GOT3 (cell line): ENCODE results near the gene CDC14A.

Experiments used
- DNase-seq: peaks from one replicate; lab custom pipeline; 2025; ENCODE audit warnings: mixed read lengths; lab: John Stamatoyannopoulos, UW

CDC14A gene

DNA sequence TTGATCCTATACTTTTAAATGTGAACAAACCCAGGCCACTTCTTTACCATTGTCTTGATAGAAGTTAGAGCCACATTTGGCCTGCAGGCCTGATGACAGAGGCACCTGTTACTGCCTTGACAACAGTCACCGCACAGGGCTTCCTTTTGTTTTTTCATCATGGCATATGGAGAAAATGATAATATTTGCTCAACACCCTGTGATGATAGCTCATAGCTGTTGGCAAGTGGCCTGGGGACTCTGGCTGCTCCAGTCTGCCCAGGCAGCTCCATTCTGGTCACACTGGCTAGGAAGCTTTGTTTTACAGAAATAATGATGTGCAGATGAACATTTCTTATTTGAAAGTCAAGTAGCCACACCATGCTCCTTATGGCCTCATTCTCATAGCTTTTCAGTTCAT, 96.1 kb downstream of the CDC14A start:
- no peak for DNase-seq

DNA sequence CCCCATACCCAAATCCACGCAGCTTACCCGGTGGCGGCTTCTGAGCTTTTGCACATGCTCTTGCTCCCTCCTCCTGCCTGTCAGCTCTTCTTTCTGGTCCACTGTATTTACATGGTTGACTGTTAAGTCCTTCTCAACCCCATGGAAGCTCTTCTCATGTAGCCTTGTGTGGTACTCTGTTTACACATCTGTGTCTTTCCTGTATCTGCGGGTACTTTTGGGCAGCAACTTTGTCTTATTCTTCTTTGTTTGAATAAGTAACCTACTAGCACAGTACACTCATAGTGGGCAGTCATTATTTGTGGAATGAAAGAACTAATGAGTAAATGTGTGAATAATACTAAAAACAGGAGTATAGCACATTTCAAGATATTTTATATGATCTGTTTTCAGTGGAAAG, 97.2 kb downstream of the CDC14A start:
- DNase-seq, result no peak

DNA sequence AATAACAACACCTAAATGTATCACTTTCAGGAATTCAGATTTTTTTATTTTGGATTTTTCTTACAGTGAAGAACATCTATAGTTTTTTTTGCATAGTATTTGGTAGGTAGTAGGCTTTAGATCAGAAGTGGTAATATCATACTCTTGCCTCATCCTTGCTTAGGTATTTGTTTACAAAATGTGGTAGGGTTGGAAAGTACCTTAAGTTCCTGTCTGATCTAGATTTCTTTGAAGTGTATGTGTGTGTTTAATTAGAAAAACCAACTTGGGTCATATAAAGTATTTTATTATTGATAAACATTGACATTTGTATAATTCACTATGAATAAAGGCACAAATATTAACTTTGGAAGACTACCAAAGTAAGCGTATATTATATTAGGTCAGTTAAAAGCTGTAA, 100.3 kb downstream of the CDC14A start:
- DNase-seq, result no peak

DNA sequence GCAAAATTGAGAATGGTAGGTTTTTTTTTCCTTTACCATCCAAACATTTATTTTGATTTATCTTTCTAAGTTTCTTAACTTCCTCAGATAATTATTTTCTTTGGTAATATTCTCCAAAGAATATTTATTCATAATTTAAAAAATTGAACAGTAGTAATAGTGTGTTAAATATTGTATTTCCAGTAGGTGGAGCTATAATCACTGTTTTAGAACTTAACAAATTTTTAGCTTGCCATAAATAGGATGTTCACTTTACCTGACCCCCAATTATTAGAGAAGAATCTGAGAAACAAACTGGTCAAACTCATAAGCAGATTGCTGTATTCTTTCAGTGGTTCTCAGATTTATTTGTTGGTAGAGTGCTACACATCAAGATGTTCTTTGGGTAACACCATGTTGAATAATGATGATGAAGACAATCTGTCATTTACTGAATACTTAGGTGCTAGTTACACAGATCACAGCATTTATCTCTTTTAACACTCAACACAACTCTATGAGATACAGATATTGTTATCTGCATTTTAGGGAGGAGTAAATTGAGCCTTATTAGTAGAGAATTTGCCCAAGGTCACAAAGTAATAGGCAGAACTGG, 103.3 kb downstream of the CDC14A start:
- no peak for DNase-seq

DNA sequence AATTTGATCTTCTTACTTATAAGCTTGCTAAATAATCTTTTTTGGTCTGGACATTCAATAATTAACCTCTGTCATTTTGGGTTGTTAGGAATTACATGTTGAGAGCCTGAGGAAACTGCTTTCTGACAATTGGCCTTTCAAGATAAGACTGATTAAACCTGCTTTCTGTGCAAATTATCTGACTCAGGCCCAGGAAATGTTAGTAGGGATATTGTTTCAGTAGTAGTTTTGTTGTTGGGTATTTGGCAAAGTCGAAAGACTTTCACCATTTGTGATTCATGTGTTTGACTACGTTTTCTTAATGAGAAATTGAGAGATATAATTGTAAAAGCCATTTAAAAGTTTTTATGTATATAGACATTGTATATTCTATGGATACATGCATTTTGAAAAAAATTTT, 104.6 kb downstream of the CDC14A start:
- no peak for DNase-seq

DNA sequence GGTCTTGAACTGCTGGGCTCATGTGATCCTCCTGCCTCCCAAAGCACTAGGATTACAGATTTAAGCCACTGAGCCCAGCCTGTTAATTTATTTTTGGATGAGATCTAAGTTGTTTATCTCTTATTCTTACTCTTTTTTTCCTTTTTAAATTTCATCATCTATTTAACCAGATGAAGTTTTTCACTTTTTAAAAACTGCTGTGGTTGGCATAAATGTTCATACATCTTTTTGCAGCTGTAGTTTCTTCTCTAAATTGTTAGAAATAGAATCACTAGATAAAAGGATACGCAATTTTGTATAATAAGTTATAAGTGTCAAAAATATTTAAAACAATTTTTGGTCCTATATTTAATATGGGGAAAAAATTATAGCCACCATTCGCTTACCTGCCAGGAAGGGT, 105.4 kb downstream of the CDC14A start:
- no peak for DNase-seq

DNA sequence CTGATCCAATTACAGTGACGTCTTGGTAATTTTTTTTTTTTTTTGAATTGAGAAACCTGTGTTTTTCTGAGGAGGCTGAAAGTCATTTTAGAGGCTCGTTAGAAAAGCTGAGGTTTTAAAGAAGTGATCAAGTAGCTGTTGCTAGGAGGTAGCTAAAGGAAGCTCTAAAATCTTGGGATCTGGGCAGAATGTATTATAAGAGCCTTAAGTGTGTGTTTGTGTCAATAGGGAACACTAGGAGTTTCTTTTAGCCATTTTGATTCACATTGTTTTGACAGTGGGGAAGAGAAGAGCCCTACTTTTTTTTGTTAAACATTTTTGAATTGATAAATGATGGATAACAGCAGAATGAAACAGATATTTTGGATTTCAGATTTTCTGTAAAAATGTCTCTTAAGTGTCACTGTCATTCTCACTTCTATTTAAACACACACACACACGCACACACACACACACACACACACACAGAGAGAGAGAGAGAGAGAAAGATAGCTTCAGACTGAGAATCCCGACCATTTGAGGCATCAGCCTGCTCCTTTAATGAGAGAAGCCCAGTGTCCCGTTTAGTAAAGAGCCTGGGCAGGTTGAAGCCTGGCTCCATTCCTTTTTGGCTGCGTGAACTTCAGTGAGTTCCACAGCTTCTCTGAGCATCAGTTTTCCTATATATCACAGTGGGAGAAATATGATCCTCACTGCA, 106.5 kb downstream of the CDC14A start:
- DNase-seq, result no peak

DNA sequence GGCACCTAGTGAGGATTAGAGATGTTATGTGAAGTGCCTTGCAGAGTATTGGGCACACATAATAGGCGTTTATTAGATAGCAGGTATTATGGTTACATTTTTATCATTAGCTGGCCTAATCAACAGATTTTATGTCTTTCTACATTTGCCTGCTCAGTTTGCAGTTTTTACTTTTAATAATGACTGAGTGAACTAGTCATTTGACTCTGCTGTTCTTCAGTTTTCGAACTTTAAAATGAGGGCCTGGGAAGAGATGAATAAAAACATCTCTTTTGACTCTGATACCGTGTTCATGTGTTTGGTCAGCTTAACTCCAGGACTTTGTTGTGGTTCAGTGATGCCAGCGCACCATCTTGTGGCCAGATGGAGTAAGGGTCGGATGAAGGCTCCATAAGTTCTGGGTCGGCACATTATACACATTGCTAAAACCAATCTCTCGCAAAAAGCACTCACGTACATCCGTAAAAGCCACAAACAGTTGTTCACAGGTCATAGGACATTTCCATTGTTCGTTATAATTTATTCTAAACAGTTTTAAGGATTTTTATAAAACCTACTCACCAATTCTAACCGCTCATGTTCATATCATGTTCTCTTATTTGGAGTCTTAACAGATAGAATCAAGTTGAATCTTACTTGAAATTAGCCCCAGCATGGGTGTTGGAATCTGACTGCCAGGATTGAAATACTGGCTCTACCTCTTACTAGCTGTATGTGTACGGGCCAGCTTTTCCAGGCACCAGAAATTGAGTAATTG, 107.2 kb downstream of the CDC14A start:
- DNase-seq, result no peak

DNA sequence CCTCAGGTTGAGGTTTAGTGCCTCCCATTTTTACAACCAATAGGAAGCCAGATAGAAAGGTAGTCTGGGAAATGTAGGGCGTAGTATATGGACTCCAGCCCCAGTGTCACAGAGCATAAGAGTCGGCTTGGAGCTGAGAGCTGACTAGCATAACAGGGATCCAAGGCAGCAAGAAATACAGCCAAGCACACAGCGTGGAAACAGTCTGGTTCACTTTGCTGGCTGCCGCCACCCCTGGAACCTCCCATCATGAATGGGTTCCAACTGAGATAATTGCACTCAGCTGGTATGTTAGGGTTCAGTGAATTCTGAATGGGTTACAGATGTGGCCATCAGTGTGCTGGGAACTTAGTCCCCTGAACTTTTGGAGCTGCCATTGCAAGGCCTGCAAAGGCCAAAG, 108.9 kb downstream of the CDC14A start:
- no peak for DNase-seq

DNA sequence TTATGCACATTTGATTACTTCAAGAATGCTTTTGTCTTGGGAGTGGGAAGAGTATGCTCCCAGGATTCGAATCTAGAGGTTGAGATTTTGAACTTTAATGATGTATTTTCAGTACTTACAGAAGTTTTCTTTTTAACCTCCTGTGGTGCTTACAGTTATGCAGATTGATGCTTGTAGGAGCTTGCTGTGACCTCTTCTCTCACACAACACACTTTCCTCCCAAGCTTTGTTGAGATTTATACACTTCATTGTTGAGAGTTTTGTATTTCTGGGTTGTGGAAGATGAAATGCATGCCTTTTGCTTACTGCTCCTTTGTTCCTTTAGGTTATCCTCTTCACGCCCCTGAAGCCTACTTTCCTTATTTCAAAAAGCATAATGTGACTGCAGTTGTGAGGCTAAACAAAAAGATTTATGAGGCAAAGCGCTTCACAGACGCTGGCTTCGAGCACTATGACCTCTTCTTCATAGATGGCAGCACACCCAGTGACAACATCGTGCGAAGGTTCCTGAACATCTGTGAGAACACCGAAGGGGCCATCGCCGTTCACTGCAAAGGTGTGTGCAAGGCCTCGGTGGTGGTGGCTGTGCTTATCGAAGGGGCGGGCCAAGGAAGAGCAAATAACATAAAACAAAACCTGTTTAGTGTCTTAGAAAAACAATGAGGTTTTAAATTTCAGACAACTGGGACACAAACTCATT, 110.2 kb downstream of the CDC14A start:
- no peak for DNase-seq

DNA sequence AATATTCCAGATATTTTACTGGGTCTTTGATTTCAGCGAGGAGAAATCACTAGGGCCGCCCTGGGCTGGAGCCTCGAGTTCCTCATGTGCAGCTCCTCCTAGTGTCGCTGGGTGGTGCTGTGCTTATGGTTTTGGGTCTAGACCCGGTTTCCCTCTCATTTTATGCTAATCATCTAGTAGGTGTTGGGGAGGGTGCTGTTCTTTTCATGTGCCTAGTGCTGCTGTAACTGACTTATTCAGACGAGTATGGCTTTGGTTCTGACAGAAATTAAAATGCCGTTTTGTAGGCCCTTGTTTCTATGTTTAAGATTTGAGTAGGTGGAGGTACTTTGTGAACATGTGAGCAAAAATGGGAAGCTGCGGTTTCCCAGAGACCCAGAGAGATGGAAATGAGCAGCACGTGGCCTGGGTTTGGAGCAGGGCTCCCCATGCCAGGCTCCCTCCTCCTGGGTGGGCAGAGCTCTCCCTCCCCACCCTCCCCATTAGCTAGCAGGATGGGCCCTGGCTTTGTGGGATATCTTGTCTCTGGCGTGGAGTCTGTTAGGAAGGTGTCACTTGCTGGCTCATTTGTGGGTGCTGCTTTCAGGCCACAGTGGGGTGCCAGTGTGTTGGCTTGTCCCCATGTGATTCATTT, 111.6 kb downstream of the CDC14A start:
- no peak for DNase-seq

DNA sequence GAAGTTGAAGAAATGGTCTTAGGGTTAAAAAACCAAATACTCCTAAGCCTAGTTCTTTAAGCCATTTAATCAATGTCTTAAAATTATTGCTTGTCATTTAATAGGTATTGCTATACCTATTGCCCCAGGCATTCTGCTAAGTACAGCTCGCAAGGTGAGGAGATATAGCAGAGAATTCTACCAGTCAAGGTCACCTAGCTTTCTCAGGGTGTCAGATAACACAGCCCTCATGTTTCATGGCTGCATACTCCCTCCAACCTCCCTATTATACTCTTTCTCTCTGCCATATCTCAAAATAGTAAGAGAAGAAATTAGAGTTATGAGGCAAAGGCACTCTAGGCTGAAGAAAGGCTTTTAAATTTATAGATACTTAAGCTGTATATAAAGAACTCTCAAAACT, 117.3 kb downstream of the CDC14A start:
- DNase-seq, result no peak

DNA sequence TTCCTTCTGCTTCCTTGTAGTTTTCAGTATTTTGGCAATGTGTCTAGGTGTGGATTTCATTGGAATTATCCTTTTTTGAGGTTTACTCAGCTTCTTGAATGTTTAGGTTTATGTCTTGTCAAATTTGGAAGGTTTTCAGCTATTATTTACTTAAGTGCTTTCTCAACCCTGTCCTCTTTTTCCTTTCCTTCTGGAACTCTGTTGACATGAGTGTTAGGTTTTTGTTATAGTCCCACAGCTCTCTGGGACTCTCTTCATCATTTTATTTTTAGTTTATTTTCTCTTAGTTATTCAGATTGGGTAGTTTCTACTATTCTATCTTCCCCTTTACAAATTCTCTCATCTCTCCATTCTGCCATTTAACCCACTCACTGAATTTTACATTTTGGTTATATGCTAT, 122.5 kb downstream of the CDC14A start:
- DNase-seq, result no peak

DNA sequence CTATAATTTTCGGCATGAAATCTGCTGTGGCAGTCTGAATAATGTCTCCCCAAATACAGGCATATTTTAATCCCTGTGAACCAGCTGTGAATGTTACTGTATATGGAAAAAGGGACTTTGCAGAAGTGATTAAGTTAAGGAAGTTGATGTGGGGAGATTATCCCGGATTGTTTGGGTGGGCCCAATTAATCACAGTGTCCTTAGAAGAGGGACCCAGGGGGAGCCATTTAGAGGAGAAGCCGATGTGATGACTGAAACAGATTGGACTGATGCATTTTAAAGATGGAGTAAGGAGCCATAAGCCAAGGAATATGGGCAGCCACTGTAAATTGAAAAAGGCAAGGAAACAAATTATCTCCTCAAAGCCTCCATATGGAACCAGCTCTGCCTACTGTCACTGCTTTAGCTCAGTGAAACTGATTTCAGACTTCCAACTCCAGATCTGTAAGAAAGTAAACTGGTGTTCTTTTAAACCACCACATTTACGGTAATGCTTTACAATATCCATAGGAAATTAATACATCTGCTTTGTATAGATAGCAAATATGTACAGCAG, 124.5 kb downstream of the CDC14A start:
- DNase-seq, result no peak

DNA sequence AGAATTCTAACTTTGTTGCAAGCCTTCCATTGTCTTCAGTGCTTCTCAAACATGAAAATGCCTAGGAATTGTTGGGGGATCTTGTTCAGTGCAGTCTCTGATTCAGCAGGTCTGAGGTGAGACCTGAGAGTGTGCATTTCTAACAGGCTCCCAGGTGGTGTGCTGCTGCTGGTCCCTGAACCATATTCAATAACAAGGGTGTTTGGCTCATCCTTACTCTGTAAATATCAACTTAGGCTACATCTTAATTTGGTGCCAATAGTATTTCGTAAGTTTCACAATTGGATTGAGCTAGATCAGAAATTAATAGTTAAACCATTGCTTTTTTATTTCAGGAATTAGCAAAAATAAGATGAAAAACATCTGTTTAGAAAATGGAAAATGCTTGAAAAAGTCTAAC, 126.5 kb downstream of the CDC14A start:
- no peak for DNase-seq

DNA sequence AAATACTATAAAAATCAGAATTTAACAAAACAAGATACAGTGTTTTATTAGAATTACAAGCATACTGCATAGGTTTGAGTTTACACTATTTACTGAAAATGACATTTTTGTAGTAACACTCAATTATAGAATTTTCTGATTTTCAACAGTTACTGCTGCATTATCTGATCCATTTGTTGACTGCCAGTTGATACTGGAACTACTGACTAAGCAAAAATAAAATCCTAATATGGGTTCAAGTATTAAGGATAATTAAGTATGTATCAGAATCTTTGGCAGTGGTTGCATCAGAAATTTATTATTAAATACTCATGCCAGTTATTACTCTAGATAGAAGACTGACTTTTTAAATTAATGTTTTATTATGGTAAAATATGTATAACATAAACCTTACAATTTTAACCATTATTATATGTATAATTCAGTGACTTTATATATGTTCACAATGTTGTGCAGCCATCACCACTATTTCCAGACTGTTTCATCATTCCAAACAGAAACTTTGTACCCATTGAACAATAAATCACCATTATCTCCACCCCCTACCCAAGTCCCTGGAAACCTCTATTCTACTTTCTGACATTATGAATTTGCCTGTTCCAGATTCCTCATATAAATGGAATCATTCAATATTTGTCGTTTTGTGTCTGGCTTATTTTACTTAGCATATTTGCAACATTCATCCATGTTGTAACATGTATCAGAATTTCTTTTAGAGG, 127.5 kb downstream of the CDC14A start:
- no peak for DNase-seq

DNA sequence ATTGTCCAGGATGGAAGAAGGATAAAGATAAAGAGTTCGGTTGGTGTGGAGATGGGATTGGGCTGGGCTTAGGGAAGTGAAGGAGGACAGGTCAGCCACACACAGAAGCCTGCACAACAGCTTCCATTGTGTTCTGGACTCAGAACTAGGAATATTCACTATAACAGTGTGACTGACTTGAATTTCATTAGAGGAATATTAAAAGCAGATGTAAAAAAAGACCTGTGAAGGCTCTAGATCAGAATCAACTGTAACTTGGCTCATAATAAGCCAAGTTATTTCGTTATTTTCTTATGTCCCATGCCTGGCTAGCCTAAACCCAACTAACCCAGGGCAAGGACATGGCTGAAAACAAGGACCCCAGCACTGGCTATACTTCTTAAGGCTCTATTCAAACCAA, 129.0 kb downstream of the CDC14A start:
- DNase-seq, result no peak

DNA sequence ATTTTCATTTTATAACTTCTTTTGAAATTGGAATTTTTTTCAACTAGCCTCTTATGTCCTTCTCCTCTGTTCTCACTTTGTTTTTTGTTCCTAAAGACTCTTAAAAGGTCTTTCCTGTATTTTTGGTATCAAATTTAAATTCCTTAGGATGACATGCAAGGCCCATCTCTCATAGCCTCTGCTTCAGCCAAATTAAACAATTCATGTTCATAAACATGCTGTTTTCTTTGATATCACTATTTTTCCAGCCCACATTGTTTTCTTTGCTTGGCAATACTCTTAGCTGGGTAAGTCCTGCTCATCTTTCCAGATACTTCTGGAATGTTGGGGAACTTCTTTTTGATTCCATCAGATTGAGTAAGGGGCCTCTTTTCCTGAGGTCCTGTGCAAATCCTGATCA, 129.9 kb downstream of the CDC14A start:
- no peak for DNase-seq

DNA sequence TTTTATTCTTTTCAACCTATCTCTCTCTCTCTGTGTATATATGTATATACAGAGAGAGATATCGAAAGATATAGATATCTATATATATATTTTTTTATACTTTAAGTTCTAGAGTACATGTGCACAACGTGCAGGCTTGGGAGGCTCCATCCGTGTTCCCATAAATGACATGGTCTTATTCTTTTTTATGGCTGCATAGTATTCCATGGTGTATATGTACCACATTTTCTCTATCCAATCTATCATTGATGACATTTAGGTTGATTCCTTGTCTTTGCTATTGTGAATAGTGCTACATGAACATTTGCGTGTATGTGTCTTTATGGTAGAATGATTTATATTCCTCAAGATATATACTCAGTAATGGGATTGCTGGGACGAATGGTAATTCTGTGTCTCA, 130.4 kb downstream of the CDC14A start:
- no peak for DNase-seq

DNA sequence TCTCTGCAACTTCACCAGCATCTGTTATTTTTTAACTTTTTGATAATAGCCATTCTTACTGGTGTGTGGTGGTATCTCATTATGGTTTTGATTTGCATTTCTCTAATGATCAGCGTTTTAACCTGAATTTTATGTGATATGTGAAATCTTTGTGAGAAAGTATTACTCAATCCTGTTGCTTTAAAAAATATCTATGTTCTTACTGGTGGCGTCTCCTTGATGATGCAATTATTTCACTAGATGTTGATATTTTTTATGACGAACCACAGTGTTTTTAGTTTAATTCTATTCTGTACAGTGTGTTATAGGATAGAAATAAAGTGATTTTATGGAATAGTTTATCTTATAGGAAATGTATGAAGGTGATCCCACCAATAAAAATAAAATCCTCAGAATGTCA, 130.9 kb downstream of the CDC14A start:
- DNase-seq, result no peak

DNA sequence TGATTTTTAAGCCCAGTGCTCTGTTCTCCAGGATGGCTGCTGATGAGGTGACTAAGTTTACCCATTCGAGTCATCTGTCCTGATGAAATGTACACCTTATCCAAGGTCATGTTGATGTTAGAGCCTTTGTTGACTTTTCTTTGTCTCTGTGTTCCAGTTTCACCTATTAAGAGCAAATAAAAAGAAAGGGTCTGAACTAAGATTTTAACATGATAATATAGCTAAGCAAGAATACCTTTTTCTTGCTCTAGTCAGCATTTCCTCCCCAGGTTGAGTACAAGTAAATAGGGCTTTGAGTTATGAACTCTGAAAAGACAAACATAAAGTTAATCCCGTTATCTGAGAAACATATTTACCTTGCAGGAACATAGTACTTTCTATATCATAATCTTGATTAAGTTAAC, 133.6 kb downstream of the CDC14A start:
- no peak for DNase-seq
